Fibroblast of lung (primary cell): ENCODE measurements around the gene CENPU.

ENCODE experiments used
- EZH2 ChIP-seq: IDR thresholded peaks from 2 replicates; pipeline ENCODE4 v1.5.1; 2012; ENCODE audit warnings: low read length, control low read depth, mild to moderate bottlenecking; ENCODE audit errors: missing control alignments
- TF ChIP-seq, protein P1 (sequence below), 2 donors: IDR thresholded peaks in 1 of 2; conservative IDR thresholded peaks in 1 of 2; 1 replicate in 1 of 2; 2 replicates in 1 of 2; pipeline ENCODE4 v1.5.1; 2011 to 2012; ENCODE audit warnings: low read length in 2 of 2, control low read depth in 1 of 2, inconsistent platforms in 1 of 2, low read depth in 1 of 2, mild to moderate bottlenecking in 1 of 2

DNA sequence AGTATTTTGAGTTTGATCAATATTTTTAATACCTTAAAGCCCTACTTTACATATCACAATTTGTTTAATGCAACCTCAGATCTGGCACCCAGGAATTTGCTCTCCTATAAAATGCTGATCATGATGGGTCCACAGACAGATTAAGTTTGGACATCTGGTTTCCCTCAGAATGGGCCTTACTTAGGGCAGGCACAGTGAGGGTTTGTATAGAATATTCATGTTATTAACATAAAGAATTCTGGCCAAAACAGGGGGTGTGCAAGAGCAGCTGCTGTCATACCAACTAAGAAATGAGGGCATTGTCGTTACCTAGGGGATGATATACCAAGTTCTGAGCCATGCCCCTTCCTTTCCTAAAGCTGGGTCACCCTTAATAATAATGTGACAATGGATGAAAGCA, 37.5 kb upstream of the CENPU start:
- TF ChIP-seq, protein P1, sequence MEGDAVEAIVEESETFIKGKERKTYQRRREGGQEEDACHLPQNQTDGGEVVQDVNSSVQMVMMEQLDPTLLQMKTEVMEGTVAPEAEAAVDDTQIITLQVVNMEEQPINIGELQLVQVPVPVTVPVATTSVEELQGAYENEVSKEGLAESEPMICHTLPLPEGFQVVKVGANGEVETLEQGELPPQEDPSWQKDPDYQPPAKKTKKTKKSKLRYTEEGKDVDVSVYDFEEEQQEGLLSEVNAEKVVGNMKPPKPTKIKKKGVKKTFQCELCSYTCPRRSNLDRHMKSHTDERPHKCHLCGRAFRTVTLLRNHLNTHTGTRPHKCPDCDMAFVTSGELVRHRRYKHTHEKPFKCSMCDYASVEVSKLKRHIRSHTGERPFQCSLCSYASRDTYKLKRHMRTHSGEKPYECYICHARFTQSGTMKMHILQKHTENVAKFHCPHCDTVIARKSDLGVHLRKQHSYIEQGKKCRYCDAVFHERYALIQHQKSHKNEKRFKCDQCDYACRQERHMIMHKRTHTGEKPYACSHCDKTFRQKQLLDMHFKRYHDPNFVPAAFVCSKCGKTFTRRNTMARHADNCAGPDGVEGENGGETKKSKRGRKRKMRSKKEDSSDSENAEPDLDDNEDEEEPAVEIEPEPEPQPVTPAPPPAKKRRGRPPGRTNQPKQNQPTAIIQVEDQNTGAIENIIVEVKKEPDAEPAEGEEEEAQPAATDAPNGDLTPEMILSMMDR (conservative IDR thresholded peaks at IDR 0.05 in 1 of 2, IDR thresholded peaks at IDR 0.05 in 1 of 2; ENCODE audit: low read depth in 1 of 2, low read length in 2 of 2): no peak
- no peak for TF ChIP-seq EZH2
